ENCODE results near the gene ZNF107. TPM values are rescaled to one million over a fixed set of nuclear protein-coding genes. Genes with fewer than 3 reads are reported as not detected.
A peak's percentile ranks its signal among the peaks of the same experiment; 100 is the strongest.

Gene ZNF107
- total RNA-seq, 1 donor from 2014 or later: 5.9 TPM

GRCh38 chr7:64626557-64626956, 39.4 kb upstream of the ZNF107 start:
- no peak overlapping the region for H3K4me3 ChIP-seq (ENCODE audit: low read depth, low read length)
- no peak for DNase-seq (ENCODE audit: low read depth)
- TF ChIP-seq, protein P1, sequence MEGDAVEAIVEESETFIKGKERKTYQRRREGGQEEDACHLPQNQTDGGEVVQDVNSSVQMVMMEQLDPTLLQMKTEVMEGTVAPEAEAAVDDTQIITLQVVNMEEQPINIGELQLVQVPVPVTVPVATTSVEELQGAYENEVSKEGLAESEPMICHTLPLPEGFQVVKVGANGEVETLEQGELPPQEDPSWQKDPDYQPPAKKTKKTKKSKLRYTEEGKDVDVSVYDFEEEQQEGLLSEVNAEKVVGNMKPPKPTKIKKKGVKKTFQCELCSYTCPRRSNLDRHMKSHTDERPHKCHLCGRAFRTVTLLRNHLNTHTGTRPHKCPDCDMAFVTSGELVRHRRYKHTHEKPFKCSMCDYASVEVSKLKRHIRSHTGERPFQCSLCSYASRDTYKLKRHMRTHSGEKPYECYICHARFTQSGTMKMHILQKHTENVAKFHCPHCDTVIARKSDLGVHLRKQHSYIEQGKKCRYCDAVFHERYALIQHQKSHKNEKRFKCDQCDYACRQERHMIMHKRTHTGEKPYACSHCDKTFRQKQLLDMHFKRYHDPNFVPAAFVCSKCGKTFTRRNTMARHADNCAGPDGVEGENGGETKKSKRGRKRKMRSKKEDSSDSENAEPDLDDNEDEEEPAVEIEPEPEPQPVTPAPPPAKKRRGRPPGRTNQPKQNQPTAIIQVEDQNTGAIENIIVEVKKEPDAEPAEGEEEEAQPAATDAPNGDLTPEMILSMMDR (conservative IDR thresholded peaks at IDR 0.05; ENCODE audit: low read depth, low read length): no peak

- H3K4me3 ChIP-seq (ENCODE audit: low read depth, low read length): no peak overlapping the region
- TF ChIP-seq, protein P1 (conservative IDR thresholded peaks at IDR 0.05; ENCODE audit: low read depth, low read length): no peak
- no peak for DNase-seq (ENCODE audit: low read depth)
These were observed 37.7 kb upstream of the ZNF107 start for GRCh38 chr7:64628192-64628591.

GRCh38 chr7:64628721-64629120, 37.2 kb upstream of the ZNF107 start:
- DNase-seq (ENCODE audit: low read depth): no peak
- TF ChIP-seq, protein P1 (conservative IDR thresholded peaks at IDR 0.05; ENCODE audit: low read depth, low read length): no peak
- no peak overlapping the region for H3K4me3 ChIP-seq (ENCODE audit: low read depth, low read length)

DNA sequence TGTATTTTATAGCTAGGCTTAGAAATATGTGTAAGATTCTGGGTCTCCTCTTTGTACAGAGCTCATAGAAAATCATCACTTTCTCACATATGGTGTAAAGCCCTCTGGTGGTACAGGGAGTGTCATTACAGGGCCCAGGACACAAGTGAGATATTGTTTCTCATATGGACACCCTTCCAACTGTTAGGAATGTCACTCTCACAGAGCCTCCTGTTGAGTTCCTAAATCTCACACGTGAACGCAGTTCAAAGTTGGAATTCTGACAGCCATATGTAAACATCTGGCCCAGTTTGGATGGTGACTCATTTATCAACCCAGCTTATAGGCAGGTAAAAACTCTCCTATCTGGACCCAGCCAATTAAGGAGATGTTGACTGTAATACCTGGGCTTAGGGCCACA, 35.4 kb upstream of the ZNF107 start:
- DNase-seq (ENCODE audit: low read depth): no peak

DNA sequence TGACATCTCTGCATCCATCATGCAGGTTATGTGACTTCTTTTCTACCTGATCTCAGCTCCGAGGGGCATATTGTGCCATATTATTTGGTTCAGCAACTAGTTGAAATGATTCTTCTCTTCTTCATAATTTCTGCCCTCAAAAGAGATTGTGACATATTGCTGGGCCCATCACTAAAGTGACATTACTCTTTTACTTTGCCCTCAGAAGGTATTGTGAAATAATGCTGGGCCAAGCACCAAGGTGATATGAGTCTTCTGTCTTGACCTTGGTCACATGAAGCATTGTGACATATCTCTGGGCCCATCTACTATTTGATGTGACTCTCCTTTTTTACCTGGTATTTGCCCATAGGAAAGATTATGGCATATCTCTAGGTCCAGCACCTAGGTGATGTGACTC, 33.9 kb upstream of the ZNF107 start:
- DNase-seq (ENCODE audit: low read depth): no peak
- H3K4me3 ChIP-seq (ENCODE audit: low read depth, low read length): no peak overlapping the region
- TF ChIP-seq, protein P1 (conservative IDR thresholded peaks at IDR 0.05; ENCODE audit: low read depth, low read length): no peak

More for the DNA sequence above, 35.4 kb upstream of the ZNF107 start:
- TF ChIP-seq, protein P1 (conservative IDR thresholded peaks at IDR 0.05; ENCODE audit: low read depth, low read length): peak; percentile 56
- H3K4me3 ChIP-seq (ENCODE audit: low read depth, low read length): no peak overlapping the region

DNA sequence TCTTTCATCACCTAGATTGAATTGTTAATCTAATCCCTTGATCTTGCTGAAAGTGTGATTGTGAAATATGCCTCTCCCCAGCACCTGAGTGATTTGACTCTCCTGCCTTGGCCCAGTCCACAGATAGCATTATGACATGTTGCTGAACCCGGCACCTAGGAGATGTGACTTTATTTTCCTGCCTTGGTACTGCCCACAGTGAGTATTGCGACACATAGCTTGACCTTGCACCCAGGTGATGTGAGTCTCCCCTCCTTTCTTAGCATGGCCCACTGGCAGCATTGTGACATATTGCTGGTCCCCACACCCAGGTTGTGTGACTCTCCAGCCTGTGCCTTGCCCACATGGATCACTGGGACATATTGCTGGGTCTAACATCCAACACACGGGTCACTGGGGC, 32.5 kb upstream of the ZNF107 start:
- no peak overlapping the region for H3K4me3 ChIP-seq (ENCODE audit: low read depth, low read length)
- DNase-seq (ENCODE audit: low read depth): no peak
- TF ChIP-seq, protein P1 (conservative IDR thresholded peaks at IDR 0.05; ENCODE audit: low read depth, low read length): no peak

- no peak for DNase-seq (ENCODE audit: low read depth)
- no peak overlapping the region for H3K4me3 ChIP-seq (ENCODE audit: low read depth, low read length)
- TF ChIP-seq, protein P1 (conservative IDR thresholded peaks at IDR 0.05; ENCODE audit: low read depth, low read length): no peak
These were observed 31.4 kb upstream of the ZNF107 start for GRCh38 chr7:64634406-64635062.

Data from epithelial cell of proximal tubule (primary cell).